Colonic mucosa (tissue), 4 donors: ENCODE data around the gene GGN. TPM values are rescaled to one million over a fixed set of nuclear protein-coding genes. Genes with fewer than 3 reads are reported as not detected.

ENCODE experiments used
- DNase-seq: peaks from one replicate; pipeline ENCODE4 v3.0.0-alpha.2; 2020
- H3K27ac ChIP-seq: fragments of 200-600 bp; one replicate; pipeline ENCODE4 v1.8.0; 2021
- H3K27me3 ChIP-seq: fragments of 200-600 bp; one replicate; pipeline ENCODE4 v1.8.0; 2021
- H3K36me3 ChIP-seq: fragments of 200-600 bp; one replicate; pipeline ENCODE4 v1.8.0; 2021
- H3K4me1 ChIP-seq: fragments of 200-600 bp; one replicate; pipeline ENCODE4 v1.8.0; 2021; ENCODE audit warnings: mild to moderate bottlenecking
- H3K4me3 ChIP-seq: fragments of 200-600 bp; one replicate; pipeline ENCODE4 v1.8.0; 2021
- H3K9ac ChIP-seq, 2 donors: one replicate each; pipeline ENCODE4 v1.7.0; 2013; ENCODE audit warnings: control low read depth in 2 of 2, low read depth in 2 of 2, low read length in 2 of 2
- H3K9me3 ChIP-seq: fragments of 200-600 bp; one replicate; pipeline ENCODE4 v1.8.0; 2021
- intact Hi-C: fragments of 100-400 bp; cut with DNase I; formaldehyde crosslinking; loops from one replicate; pipeline ENCODE4 v1.14.1; 2022
- total RNA-seq, 2 donors: library from RNA; stranded (reverse); fragmentation: NEBNext Ultra II Directional in 1 of 2; extraction: Animal tissue kit (Norgen Biotek cat#: 25700) in 1 of 2; gene quantifications; one replicate each; pipeline ENCODE4 v1.2.1, GENCODE V29; 2021
- TF ChIP-seq, protein P1 (sequence below): fragments of 200-600 bp; IDR thresholded peaks from one replicate; pipeline ENCODE4 v1.8.0; 2022; ENCODE audit warnings: antibody characterized with exemption, mild to moderate bottlenecking
- donor health status: healthy.
- donor health status: DM: no; HTN: no; CAD: no.
- donor health status: DM: no; HTN: no; CAD: no.

The GGN gene
- total RNA-seq, 2 donors from 2014 or later = 0.37 to 0.45 TPM

DNA sequence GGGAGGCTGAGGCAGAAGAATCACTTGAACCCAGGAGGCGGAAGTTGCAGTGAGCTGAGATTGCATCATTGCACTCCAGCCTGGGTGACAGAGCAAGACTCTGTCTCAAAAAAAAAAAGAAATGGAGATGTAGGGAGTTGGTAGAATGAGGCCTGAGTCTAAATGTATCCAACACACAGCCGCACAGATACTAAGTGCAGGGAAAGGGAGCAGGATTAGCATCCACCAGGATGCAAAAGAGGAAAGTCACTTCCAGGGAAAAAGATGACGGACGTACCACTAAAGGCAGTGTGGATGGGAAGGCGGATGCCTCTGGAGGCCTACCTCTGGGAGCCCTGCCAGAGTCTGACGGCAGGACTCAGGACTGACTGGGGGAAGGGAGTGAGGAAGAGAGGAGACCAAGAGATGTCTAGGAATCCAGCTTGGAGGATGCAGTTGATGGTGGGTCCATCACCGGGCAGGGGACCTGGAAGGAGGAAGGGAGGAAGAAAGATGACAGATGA lies 21.8 kb upstream of the GGN start:
- no peak for DNase-seq
- TF ChIP-seq, protein P1, sequence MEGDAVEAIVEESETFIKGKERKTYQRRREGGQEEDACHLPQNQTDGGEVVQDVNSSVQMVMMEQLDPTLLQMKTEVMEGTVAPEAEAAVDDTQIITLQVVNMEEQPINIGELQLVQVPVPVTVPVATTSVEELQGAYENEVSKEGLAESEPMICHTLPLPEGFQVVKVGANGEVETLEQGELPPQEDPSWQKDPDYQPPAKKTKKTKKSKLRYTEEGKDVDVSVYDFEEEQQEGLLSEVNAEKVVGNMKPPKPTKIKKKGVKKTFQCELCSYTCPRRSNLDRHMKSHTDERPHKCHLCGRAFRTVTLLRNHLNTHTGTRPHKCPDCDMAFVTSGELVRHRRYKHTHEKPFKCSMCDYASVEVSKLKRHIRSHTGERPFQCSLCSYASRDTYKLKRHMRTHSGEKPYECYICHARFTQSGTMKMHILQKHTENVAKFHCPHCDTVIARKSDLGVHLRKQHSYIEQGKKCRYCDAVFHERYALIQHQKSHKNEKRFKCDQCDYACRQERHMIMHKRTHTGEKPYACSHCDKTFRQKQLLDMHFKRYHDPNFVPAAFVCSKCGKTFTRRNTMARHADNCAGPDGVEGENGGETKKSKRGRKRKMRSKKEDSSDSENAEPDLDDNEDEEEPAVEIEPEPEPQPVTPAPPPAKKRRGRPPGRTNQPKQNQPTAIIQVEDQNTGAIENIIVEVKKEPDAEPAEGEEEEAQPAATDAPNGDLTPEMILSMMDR = no peak
- Histone ChIP-seq H3K36me3 (no peaks in the 10 kb centered on the region), H3K9ac (no peak overlapping the region), H3K9me3 (no peaks in the 10 kb centered on the region), H3K4me3 (no peak overlapping the region), H3K4me1 (no peaks in the 10 kb centered on the region), H3K27ac (no peak overlapping the region), H3K27me3 (no peaks in the 10 kb centered on the region)
- intact Hi-C loops = loop anchor here (10.0 kb wide), 1 partner anchor 205 kb away; the partner anchor contains the start of genes EIF3K and MAP4K1

DNA sequence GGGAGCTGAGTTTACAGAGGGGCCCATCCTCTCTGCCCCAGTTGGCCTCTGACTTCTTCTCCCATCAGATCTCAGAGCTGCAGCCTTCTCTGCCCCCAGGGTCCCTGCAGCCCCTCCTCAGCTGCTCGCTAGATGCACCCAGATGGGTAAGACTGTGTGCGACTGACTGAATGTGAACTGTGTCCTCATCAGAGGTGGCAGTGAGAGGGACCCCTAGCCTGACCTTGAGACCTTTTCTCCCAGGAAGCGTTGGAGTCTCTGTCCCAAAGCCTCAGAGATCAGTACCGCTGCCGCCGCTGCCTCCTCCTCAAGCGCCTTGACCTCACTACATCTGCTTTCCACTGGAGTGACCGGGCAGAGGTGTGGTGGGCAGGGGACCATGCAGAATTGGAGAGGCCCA lies 17.4 kb upstream of the GGN start:
- Histone ChIP-seq H3K4me3 (no peak overlapping the region), H3K9me3 (no peaks in the 10 kb centered on the region), H3K36me3 (no peaks in the 10 kb centered on the region), H3K27ac (no peak overlapping the region), H3K4me1 (peaks cover 7% of the 10 kb centered on the region), H3K9ac (no peak overlapping the region), H3K27me3 (no peaks in the 10 kb centered on the region)
- TF ChIP-seq, protein P1 = no peak
- intact Hi-C loops = loop anchor here (10.0 kb wide), 1 partner anchor 210 kb away; the partner anchor contains the start of genes EIF3K and MAP4K1
- DNase-seq = no peak

DNA sequence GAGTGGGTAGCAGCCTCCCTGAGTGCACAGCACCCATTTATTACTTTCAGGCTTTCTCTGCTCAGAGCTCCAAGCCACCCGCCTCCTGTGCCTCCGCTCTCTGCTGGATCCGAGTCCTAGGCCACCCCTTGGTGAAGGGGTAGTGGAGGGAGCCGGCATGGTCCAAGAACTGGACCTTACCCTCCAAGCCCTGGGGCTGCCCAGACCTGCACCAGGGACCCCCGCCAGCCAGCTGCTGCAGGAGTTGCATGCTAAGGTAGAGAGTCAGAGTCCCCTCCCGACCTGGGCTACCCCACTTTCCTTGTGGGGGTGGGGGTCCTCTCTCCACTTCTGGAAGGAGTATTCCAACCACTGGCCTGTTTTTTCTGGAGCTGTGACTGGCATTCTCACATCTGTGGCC lies 17.0 kb upstream of the GGN start:
- peak overlapping the region in 1 of 2 donors; percentile 35 for H3K9ac ChIP-seq
- H3K27me3 ChIP-seq = no peaks in the 10 kb centered on the region
- H3K4me3 ChIP-seq = no peak overlapping the region
- TF ChIP-seq, protein P1 = no peak
- peaks cover 7% of the 10 kb centered on the region for H3K4me1 ChIP-seq
- no peak for DNase-seq
- no peaks in the 10 kb centered on the region for H3K36me3 ChIP-seq
- no peak overlapping the region for H3K27ac ChIP-seq
- intact Hi-C loops = loop anchor here (10.0 kb wide), 1 partner anchor 210 kb away; the partner anchor contains the start of genes EIF3K and MAP4K1
- H3K9me3 ChIP-seq = no peaks in the 10 kb centered on the region

DNA sequence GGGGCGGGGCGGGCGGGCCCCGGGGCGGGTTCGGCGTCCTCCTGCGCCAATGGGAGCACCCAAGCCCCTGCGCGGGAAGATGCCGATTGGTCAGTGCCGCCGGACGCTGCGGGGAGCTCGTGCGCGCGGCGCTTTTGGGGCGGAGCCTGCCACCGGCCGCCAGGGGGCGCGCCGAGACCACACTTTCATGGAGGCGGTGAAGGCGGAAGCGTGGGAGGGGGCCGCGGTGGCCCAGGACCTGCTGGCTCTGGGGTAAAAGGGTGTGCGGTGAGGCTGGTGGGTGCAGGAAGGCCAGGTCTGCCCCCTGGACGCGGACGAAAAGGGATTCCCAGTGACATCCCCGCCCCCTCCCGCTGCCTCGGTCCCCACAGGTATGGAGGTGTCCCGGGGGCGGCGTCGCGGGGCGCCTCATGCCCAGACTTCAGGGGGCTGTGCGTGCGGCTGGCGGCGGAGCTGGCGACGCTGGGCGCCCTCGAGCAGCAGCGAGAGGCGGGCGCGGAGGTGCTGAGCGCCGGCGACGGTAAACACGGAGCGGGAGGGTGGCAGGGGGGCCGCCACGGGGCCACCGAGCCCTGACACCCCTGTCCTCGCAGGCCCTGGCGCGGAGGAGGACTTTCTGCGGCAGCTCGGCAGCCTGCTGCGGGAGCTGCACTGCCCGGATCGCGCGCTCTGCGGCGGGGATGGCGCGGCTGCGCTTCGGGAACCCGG lies 15.3 kb upstream of the GGN start, which contains the start of gene FAM98C:
TSS of gene FAM98C (plus strand) at position 127 of the 708 bp plus-strand sequence. CDS start at position 188, 61 bp downstream.
- H3K9ac ChIP-seq = peak within 1 kb of the TSS; percentile 92 to 99
- peaks cover 7% of the 10 kb centered on the region for H3K4me1 ChIP-seq
- intact Hi-C loops = loop anchor here (10.0 kb wide), 1 partner anchor 212 kb away; the partner anchor contains the start of genes EIF3K and MAP4K1
- H3K27ac ChIP-seq = peak within 1 kb of the TSS; percentile 84
- no peaks in the 10 kb centered on the region for H3K36me3 ChIP-seq
- TF ChIP-seq, protein P1 = peak; percentile 99
- H3K27me3 ChIP-seq = no peaks in the 10 kb centered on the region
- DNase-seq = peak; percentile 97
- peak within 1 kb of the TSS; percentile 97 for H3K4me3 ChIP-seq
- no peaks in the 10 kb centered on the region for H3K9me3 ChIP-seq

DNA sequence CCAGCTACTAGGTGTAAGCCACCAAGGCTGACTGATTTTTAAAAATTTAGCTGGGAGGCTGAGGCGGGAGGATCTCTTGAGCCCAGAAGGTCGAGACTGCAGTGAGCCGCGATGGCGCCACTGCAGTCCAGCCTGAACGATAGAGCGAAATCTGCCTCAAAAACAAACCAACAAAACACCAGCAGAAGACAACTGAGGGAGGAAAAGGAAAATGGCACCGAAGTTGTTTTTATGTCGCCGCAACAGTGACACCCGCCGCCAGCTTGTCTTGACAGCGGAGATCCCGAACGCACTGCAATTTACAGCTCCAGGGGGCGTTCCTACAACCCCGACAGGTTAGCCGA lies 14.8 kb upstream of the GGN start:
- no peaks in the 10 kb centered on the region for H3K9me3 ChIP-seq
- TF ChIP-seq, protein P1 = no peak
- no peaks in the 10 kb centered on the region for H3K36me3 ChIP-seq
- intact Hi-C loops = loop anchor here (10.0 kb wide), 1 partner anchor 212 kb away; the partner anchor contains the start of genes EIF3K and MAP4K1
- no peak for DNase-seq
- no peaks in the 10 kb centered on the region for H3K27me3 ChIP-seq
- peak overlapping the region; percentile 8 to 26 for H3K9ac ChIP-seq
- H3K27ac ChIP-seq = peak overlapping the region; percentile 84
- H3K4me3 ChIP-seq = peak overlapping the region; percentile 97
- peaks cover 7% of the 10 kb centered on the region for H3K4me1 ChIP-seq
